ENCODE results near the gene IL36A. TPM values are rescaled to one million over a fixed set of nuclear protein-coding genes. Genes with fewer than 3 reads are reported as not detected.

Gene IL36A
- total and polyA plus RNA-seq, 2 experiments from 2014 or later = not detected

- H3K27ac ChIP-seq = no peak overlapping the region
- no peaks in the 10 kb centered on the region for H3K9me3 ChIP-seq (ENCODE audit: low read depth)
- H2AFZ ChIP-seq = no peak overlapping the region
- no peaks in the 10 kb centered on the region for H3K9me2 ChIP-seq (ENCODE audit: insufficient read depth)
- H3K79me2 ChIP-seq (ENCODE audit: insufficient read depth) = no peaks in the 10 kb centered on the region
- no peaks in the 10 kb centered on the region for H3K36me3 ChIP-seq (ENCODE audit: low read depth)
- no peak for TF ChIP-seq EZH2phosphoT487 (IDR thresholded peaks at IDR 0.05; ENCODE audit: insufficient read depth, low read depth)
- no peak for TF ChIP-seq EZH2 (IDR thresholded peaks at IDR 0.05; ENCODE audit: insufficient read depth, poor library complexity, severe bottlenecking)
- no peaks in the 10 kb centered on the region for H4K20me1 ChIP-seq (ENCODE audit: insufficient read depth)
- peak; percentile 39 for DNase-seq
- peaks cover 18% of the 10 kb centered on the region; the same call in 1 of the 2 replicates for H3F3A ChIP-seq (ENCODE audit: insufficient read depth)
- peaks cover 18% of the 10 kb centered on the region for H3K27me3 ChIP-seq (replicated peaks; ENCODE audit: insufficient read depth)
- H3K9ac ChIP-seq = no peak overlapping the region
- H3K4me1 ChIP-seq (ENCODE audit: insufficient read depth) = peaks cover 16% of the 10 kb centered on the region; the same call in 1 of the 2 replicates
- H3K4me2 ChIP-seq (ENCODE audit: unreplicated experiment) = no peak overlapping the region
- H3K4me3 ChIP-seq = no peak overlapping the region
- in situ Hi-C loops (cut with MboI) = no loop called here
- WGBS, 2 experiments (ENCODE audit: low coverage in 1 of 2, low lambda C conversion rate in 2 of 2, missing lambda C conversion rate in 2 of 2) = 2 to 10% methylated on average over 2 of the region's 2 CpGs
Measured at GRCh38 chr2:113010088-113010487, 4.8 kb downstream of the IL36A start.

- Histone ChIP-seq H3K4me1 (ENCODE audit: insufficient read depth) (peaks cover 16% of the 10 kb centered on the region; the same call in 1 of the 2 replicates), H3K79me2 (ENCODE audit: insufficient read depth) (no peaks in the 10 kb centered on the region), H4K20me1 (ENCODE audit: insufficient read depth) (no peaks in the 10 kb centered on the region), H3K36me3 (ENCODE audit: low read depth) (no peaks in the 10 kb centered on the region), H3K9me2 (ENCODE audit: insufficient read depth) (no peaks in the 10 kb centered on the region), H2AFZ (no peak overlapping the region), H3K4me2 (ENCODE audit: unreplicated experiment) (no peak overlapping the region), H3F3A (ENCODE audit: insufficient read depth) (peaks cover 18% of the 10 kb centered on the region; the same call in 1 of the 2 replicates), H3K27me3 (replicated peaks; ENCODE audit: insufficient read depth) (peaks cover 18% of the 10 kb centered on the region), H3K9me3 (ENCODE audit: low read depth) (no peaks in the 10 kb centered on the region), H3K27ac (no peak overlapping the region), H3K9ac (no peak overlapping the region), H3K4me3 (no peak overlapping the region)
- no peak for DNase-seq
- no peak for TF ChIP-seq EZH2phosphoT487 (IDR thresholded peaks at IDR 0.05; ENCODE audit: insufficient read depth, low read depth)
- in situ Hi-C loops (cut with MboI) = no loop called here
- WGBS, 2 experiments (ENCODE audit: low coverage in 1 of 2, low lambda C conversion rate in 2 of 2, missing lambda C conversion rate in 2 of 2) = 64 to 78% methylated on average over 1 of the region's 1 CpG
Measured at GRCh38 chr2:113011108-113011507, 5.8 kb downstream of the IL36A start.

GRCh38 chr2:113012436-113013335, 7.4 kb downstream of the IL36A start:
- peak; percentile 48 for DNase-seq
- Histone ChIP-seq H3K4me3 (no peak overlapping the region), H3K9me2 (ENCODE audit: insufficient read depth) (no peaks in the 10 kb centered on the region), H3K9ac (no peak overlapping the region), H3K4me1 (ENCODE audit: insufficient read depth) (peaks cover 16% of the 10 kb centered on the region; the same call in 1 of the 2 replicates), H3K36me3 (ENCODE audit: low read depth) (no peaks in the 10 kb centered on the region), H3K79me2 (ENCODE audit: insufficient read depth) (no peaks in the 10 kb centered on the region), H3F3A (ENCODE audit: insufficient read depth) (peaks cover 18% of the 10 kb centered on the region; the same call in 1 of the 2 replicates), H3K4me2 (ENCODE audit: unreplicated experiment) (no peak overlapping the region), H2AFZ (no peak overlapping the region), H4K20me1 (ENCODE audit: insufficient read depth) (no peaks in the 10 kb centered on the region), H3K27ac (no peak overlapping the region), H3K27me3 (replicated peaks; ENCODE audit: insufficient read depth) (peaks cover 8% of the 10 kb centered on the region; the same call in 1 of the 2 replicates), H3K9me3 (ENCODE audit: low read depth) (no peaks in the 10 kb centered on the region)
- in situ Hi-C loops (cut with MboI) = no loop called here
- 36 to 46% methylated on average over 8 of the region's 8 CpGs for WGBS, 2 experiments (ENCODE audit: low coverage in 1 of 2, low lambda C conversion rate in 2 of 2, missing lambda C conversion rate in 2 of 2)
- no peak for TF ChIP-seq EZH2phosphoT487 (IDR thresholded peaks at IDR 0.05; ENCODE audit: insufficient read depth, low read depth)
- TF ChIP-seq EZH2 (IDR thresholded peaks at IDR 0.05; ENCODE audit: insufficient read depth, poor library complexity, severe bottlenecking) = no peak

GRCh38 chr2:113013336-113013661, 8.0 kb downstream of the IL36A start:
- Histone ChIP-seq H3K9ac (no peak overlapping the region), H3K27ac (no peak overlapping the region), H3F3A (ENCODE audit: insufficient read depth) (peaks cover 18% of the 10 kb centered on the region; the same call in 1 of the 2 replicates), H2AFZ (no peak overlapping the region), H3K4me1 (ENCODE audit: insufficient read depth) (peaks cover 16% of the 10 kb centered on the region; the same call in 1 of the 2 replicates), H3K27me3 (replicated peaks; ENCODE audit: insufficient read depth) (peaks cover 11% of the 10 kb centered on the region; the same call in 1 of the 2 replicates), H4K20me1 (ENCODE audit: insufficient read depth) (no peaks in the 10 kb centered on the region), H3K9me3 (ENCODE audit: low read depth) (no peaks in the 10 kb centered on the region), H3K4me3 (no peak overlapping the region), H3K79me2 (ENCODE audit: insufficient read depth) (no peaks in the 10 kb centered on the region), H3K36me3 (ENCODE audit: low read depth) (no peaks in the 10 kb centered on the region), H3K4me2 (ENCODE audit: unreplicated experiment) (no peak overlapping the region), H3K9me2 (ENCODE audit: insufficient read depth) (no peaks in the 10 kb centered on the region)
- in situ Hi-C loops (cut with MboI) = no loop called here
- 34 to 44% methylated on average over 3 of the region's 3 CpGs for WGBS, 2 experiments (ENCODE audit: low coverage in 1 of 2, low lambda C conversion rate in 2 of 2, missing lambda C conversion rate in 2 of 2)
- TF ChIP-seq EZH2phosphoT487 (IDR thresholded peaks at IDR 0.05; ENCODE audit: insufficient read depth, low read depth) (no peak), EZH2 (IDR thresholded peaks at IDR 0.05; ENCODE audit: insufficient read depth, poor library complexity, severe bottlenecking) (no peak)
- no peak for DNase-seq
